Sigmoid colon (tissue), 7 donors: Measurements from ENCODE around the gene CHN2. TPM values are rescaled to one million over a fixed set of nuclear protein-coding genes. Genes with fewer than 3 reads are reported as not detected.
A peak's percentile ranks its signal among the peaks of the same experiment; 100 is the strongest.

Experiments
- DNase-seq: peaks from one replicate; pipeline ENCODE4 v3.0.0-alpha.2; 2019
- H3K27ac ChIP-seq, 4 donors: fragments of 200-600 bp; sonication (generic); one replicate each; pipeline ENCODE4 v1.5.1; 2016 to 2019; ENCODE audit warnings: mild to moderate bottlenecking in 1 of 4
- H3K27me3 ChIP-seq, 3 donors: fragments of 200-600 bp; sonication (generic); one replicate each; pipeline ENCODE4 v1.5.1; 2019; ENCODE audit warnings: mild to moderate bottlenecking in 1 of 3
- H3K36me3 ChIP-seq, 4 donors: fragments of 200-600 bp; sonication (generic); one replicate each; pipeline ENCODE4 v1.5.1; 2016 to 2019
- H3K4me1 ChIP-seq, 4 donors: fragments of 200-600 bp; sonication (generic); one replicate each; pipeline ENCODE4 v1.5.1; 2017 to 2019
- H3K4me3 ChIP-seq, 4 donors: fragments of 200-600 bp; sonication (generic); one replicate each; pipeline ENCODE4 v1.5.1; 2017 to 2019; ENCODE audit warnings: mild to moderate bottlenecking in 2 of 4, moderate library complexity in 1 of 4
- H3K9me3 ChIP-seq, 4 donors: fragments of 200-600 bp in 3 of 4; sonication (generic) in 3 of 4; one replicate each; pipeline versions ENCODE4 v1.5.1 to v1.6.1; 2013 to 2019
- EP300 ChIP-seq, 4 donors: sonication (generic); formaldehyde crosslinking; IDR thresholded peaks; one replicate each; pipeline ENCODE4 v1.6.1; 2017; ENCODE audit warnings: antibody characterized with exemption in 4 of 4
- POLR2A ChIP-seq, 2 donors: fragments of 450-650 bp; IDR thresholded peaks; one replicate each; pipeline ENCODE4 v1.6.1; 2016; ENCODE audit warnings: antibody characterized with exemption in 2 of 2, mild to moderate bottlenecking in 2 of 2, moderate library complexity in 2 of 2
- POLR2AphosphoS5 ChIP-seq, 4 donors: sonication (generic); formaldehyde crosslinking; IDR thresholded peaks; one replicate each; pipeline ENCODE4 v1.6.1; 2017; ENCODE audit warnings: antibody characterized with exemption in 4 of 4
- WGBS, 2 donors: extraction: QIAGEN DNeasy Blood & Tissue Kit; methylation state at CpG; one replicate each; pipeline ENCODE4 v1.1.7; 2013; 5-methylcytosine and 5-hydroxymethylcytosine counted together
- intact Hi-C: fragments of 100-400 bp; cut with DNase I; formaldehyde crosslinking; loops from one replicate; pipeline ENCODE4 v1.15.1; 2023
- polyA plus RNA-seq, 3 donors: library from polyadenylated mRNA; stranded (reverse); fragments of 200-250 nt; gene quantifications; one replicate each; pipeline ENCODE4 v1.2.3, GENCODE V29; 2013
- total RNA-seq, 4 donors: library from RNA; depleted of rRNA; stranded (reverse); fragments of >200 nt; gene quantifications; one replicate each; pipeline ENCODE4 v1.1.0, GENCODE V29; 2016
- TF ChIP-seq, protein P1 (sequence below), 4 experiments: fragments of 450-650 bp in 3 of 4; fragments of 200-600 bp in 1 of 4; IDR thresholded peaks; one replicate each; pipeline ENCODE4 v1.5.1; 2016 to 2019; ENCODE audit warnings: antibody characterized with exemption in 4 of 4, mild to moderate bottlenecking in 3 of 4, moderate library complexity in 2 of 4
- donor health status: healthy with polysubstance abuse.
- donor health status: Bipolar disorder and iron deficiency.
- donor health status: healthy.

CHN2 gene
- total and polyA plus RNA-seq, 7 donors: 4.2 to 37.7 (median 15.8) TPM

DNA sequence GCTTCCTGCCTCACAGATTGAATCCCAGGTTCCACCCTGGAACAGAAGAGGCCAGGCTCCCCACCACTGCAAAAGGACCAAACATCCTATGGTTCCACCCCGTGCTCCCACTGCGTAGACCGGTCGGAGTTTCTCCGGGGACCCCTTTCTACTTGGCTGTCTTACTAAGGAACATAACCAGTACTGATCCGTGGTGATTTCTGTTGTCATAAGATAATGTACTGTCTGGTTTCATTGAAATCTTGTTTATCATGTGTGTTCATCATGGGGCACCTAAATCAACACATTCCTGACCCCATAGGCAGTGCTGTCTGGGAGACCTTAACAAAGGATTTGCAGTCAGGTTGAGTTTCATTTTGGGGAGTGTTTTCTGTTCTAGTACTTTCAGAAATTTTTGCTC, 104.5 kb downstream of the CHN2 start:
- no peaks in the 10 kb centered on the region for H3K9me3 ChIP-seq
- H3K36me3 ChIP-seq: no peaks in the 10 kb centered on the region
- no peak for DNase-seq
- TF ChIP-seq, protein P1, sequence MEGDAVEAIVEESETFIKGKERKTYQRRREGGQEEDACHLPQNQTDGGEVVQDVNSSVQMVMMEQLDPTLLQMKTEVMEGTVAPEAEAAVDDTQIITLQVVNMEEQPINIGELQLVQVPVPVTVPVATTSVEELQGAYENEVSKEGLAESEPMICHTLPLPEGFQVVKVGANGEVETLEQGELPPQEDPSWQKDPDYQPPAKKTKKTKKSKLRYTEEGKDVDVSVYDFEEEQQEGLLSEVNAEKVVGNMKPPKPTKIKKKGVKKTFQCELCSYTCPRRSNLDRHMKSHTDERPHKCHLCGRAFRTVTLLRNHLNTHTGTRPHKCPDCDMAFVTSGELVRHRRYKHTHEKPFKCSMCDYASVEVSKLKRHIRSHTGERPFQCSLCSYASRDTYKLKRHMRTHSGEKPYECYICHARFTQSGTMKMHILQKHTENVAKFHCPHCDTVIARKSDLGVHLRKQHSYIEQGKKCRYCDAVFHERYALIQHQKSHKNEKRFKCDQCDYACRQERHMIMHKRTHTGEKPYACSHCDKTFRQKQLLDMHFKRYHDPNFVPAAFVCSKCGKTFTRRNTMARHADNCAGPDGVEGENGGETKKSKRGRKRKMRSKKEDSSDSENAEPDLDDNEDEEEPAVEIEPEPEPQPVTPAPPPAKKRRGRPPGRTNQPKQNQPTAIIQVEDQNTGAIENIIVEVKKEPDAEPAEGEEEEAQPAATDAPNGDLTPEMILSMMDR (IDR thresholded peaks at IDR 0.05): no peak
- TF ChIP-seq POLR2AphosphoS5 (IDR thresholded peaks at IDR 0.05): no peak
- TF ChIP-seq EP300 (IDR thresholded peaks at IDR 0.05): no peak
- TF ChIP-seq POLR2A (IDR thresholded peaks at IDR 0.05): no peak
- H3K4me3 ChIP-seq: no peak overlapping the region
- H3K27ac ChIP-seq: no peak overlapping the region
- intact Hi-C loops: no loop called here
- H3K27me3 ChIP-seq: no peaks in the 10 kb centered on the region
- H3K4me1 ChIP-seq: no peaks in the 10 kb centered on the region
- WGBS, 2 donors: 90 to 92% methylated on average over 6 of the region's 6 CpGs

DNA sequence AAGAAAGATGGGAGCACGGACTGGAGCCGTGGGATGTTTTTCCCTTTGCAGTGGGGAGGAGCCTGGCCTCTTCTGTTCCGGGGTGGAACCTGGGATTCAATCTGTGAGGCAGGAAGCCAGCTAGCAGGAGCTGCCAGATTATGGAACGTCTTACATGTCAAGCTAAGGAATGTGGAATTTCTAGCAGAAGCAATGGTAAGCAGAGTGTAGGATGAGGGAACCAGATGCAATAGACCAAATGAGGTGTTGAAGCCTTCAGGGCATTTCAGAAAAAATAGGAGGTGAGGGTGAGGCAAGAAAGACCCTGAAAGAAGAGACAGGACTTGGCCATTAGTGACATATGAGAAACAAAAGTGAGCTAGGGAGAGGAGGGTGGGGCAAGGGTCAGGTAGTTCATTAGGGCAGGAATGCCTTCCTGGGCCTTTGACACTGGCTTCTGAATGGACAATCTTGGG, 105.5 kb downstream of the CHN2 start:
- no peak overlapping the region for H3K27ac ChIP-seq
- H3K4me3 ChIP-seq: no peak overlapping the region
- TF ChIP-seq POLR2A (IDR thresholded peaks at IDR 0.05) (no peak), POLR2AphosphoS5 (IDR thresholded peaks at IDR 0.05) (no peak), EP300 (IDR thresholded peaks at IDR 0.05) (no peak)
- TF ChIP-seq, protein P1 (IDR thresholded peaks at IDR 0.05): no peak
- H3K4me1 ChIP-seq: no peaks in the 10 kb centered on the region
- intact Hi-C loops: no loop called here
- no peaks in the 10 kb centered on the region for H3K27me3 ChIP-seq
- no peak for DNase-seq
- H3K9me3 ChIP-seq: no peaks in the 10 kb centered on the region
- H3K36me3 ChIP-seq: no peaks in the 10 kb centered on the region
- 76 to 77% methylated on average over 4 of the region's 4 CpGs for WGBS, 2 donors

- Histone ChIP-seq H3K27ac (no peak overlapping the region), H3K4me1 (no peaks in the 10 kb centered on the region), H3K36me3 (no peaks in the 10 kb centered on the region), H3K9me3 (no peaks in the 10 kb centered on the region), H3K4me3 (no peak overlapping the region), H3K27me3 (no peaks in the 10 kb centered on the region)
- WGBS, 2 donors: 90 to 94% methylated on average over 1 of the region's 1 CpG
- DNase-seq: no peak
- TF ChIP-seq POLR2AphosphoS5 (IDR thresholded peaks at IDR 0.05): no peak
- TF ChIP-seq, protein P1 (IDR thresholded peaks at IDR 0.05): no peak
- no peak for TF ChIP-seq EP300 (IDR thresholded peaks at IDR 0.05)
- TF ChIP-seq POLR2A (IDR thresholded peaks at IDR 0.05): no peak
- intact Hi-C loops: no loop called here
Measured at GRCh38 chr7:29300649-29301048, 106.1 kb downstream of the CHN2 start.

DNA sequence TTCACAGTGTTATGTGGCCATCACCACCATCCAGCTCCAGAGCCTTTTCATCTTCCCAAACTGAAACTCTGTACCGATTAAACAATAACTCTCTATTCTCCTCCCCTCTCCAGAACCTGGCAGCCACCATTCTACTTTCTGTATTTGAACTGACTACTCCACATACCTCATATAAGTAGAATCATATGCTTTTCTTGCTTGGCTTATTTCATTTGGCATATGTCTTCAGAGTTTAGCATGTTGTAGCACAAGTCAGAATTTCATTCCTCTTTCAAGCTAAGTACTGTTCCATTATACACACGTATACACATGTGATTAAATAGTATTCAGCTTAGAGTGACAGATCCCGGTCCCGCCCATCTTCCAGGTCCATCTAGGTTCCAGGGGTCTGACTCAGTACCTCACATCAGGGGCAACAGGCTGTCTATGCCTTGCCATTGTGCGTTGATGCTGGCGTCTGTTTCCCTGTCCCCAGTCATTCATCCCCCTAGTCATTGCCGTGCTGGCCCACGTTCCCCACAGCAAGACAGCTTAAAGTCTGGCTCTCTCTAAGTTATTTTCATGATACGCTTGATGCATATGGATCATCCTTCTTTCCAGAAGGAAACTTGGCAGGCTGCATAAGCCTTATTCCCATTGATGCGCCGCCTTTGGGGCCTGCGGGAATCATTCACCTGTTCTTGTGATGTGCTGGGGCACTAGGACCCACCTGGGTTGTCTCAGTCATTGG, 108.3 kb downstream of the CHN2 start:
- Histone ChIP-seq H3K27me3 (no peaks in the 10 kb centered on the region), H3K4me1 (no peaks in the 10 kb centered on the region), H3K4me3 (no peak overlapping the region), H3K36me3 (no peaks in the 10 kb centered on the region), H3K27ac (no peak overlapping the region), H3K9me3 (no peaks in the 10 kb centered on the region)
- TF ChIP-seq EP300 (IDR thresholded peaks at IDR 0.05): no peak
- no peak for TF ChIP-seq POLR2A (IDR thresholded peaks at IDR 0.05)
- TF ChIP-seq POLR2AphosphoS5 (IDR thresholded peaks at IDR 0.05): no peak
- TF ChIP-seq, protein P1 (IDR thresholded peaks at IDR 0.05): no peak
- intact Hi-C loops: no loop called here
- no peak for DNase-seq
- 96 to 97% methylated on average over 12 of the region's 12 CpGs for WGBS, 2 donors

- intact Hi-C loops: no loop called here
Measured at GRCh38 chr7:29304756-29305155, 110.2 kb downstream of the CHN2 start.

More at GRCh38 chr7:29304756-29305155, 110.2 kb downstream of the CHN2 start:
- Histone ChIP-seq H3K27me3 (no peaks in the 10 kb centered on the region), H3K4me3 (no peak overlapping the region), H3K27ac (no peak overlapping the region), H3K36me3 (no peaks in the 10 kb centered on the region), H3K9me3 (no peaks in the 10 kb centered on the region), H3K4me1 (no peaks in the 10 kb centered on the region)
- TF ChIP-seq POLR2AphosphoS5 (IDR thresholded peaks at IDR 0.05) (peak in 1 of 4 donors; percentile 11), POLR2A (IDR thresholded peaks at IDR 0.05) (no peak)
- TF ChIP-seq, protein P1 (IDR thresholded peaks at IDR 0.05): no peak
- 80 to 86% methylated on average over 6 of the region's 6 CpGs for WGBS, 2 donors
- DNase-seq: no peak
